ENCODE results near the gene PARD6B. TPM values are rescaled to one million over a fixed set of nuclear protein-coding genes. Genes with fewer than 3 reads are reported as not detected.
A peak's percentile ranks its signal among the peaks of the same experiment; 100 is the strongest.

Gene PARD6B
- total and polyA plus RNA-seq, 3 experiments from 2014 or later: 0.72 to 5.6 (median 5.5) TPM

GRCh38 chr20:50786703-50787102, 55.3 kb downstream of the PARD6B start:
- H3K4me1 ChIP-seq (ENCODE audit: insufficient read depth, low read length): peaks cover 12% of the 10 kb centered on the region
- H3K27me3 Mint-ChIP-seq: peaks cover 0 to under 1% of the 10 kb centered on the region in 2 donors
- no peak overlapping the region for H3K4me3 ChIP-seq (ENCODE audit: low read length)
- ChIA-PET CTCF (no interaction called here), POLR2A (no interaction called here)
- H3K27ac ChIP-seq (ENCODE audit: low read depth, low read length): no peak overlapping the region
- peaks cover 0 to 8% (median 6%) of the 10 kb centered on the region in 3 donors for H3K4me1 Mint-ChIP-seq
- no peaks in the 10 kb centered on the region for H3K27me3 ChIP-seq (ENCODE audit: insufficient read depth, low read length, poor library complexity, severe bottlenecking)
- H3K9me3 Mint-ChIP-seq: no peaks in the 10 kb centered on the region
- DNase-seq: no peak
- no peaks in the 10 kb centered on the region for H3K9me3 ChIP-seq (ENCODE audit: low read length)
- peak overlapping the region in 1 of 7 donors; percentile 19 for H3K4me3 Mint-ChIP-seq
- H3K36me3 ChIP-seq (ENCODE audit: insufficient read depth, low read length): no peaks in the 10 kb centered on the region
- H3K27ac Mint-ChIP-seq: no peak overlapping the region
- no peaks in the 10 kb centered on the region for H3K36me3 Mint-ChIP-seq

GRCh38 chr20:50787181-50787580, 55.8 kb downstream of the PARD6B start:
- no peaks in the 10 kb centered on the region for H3K27me3 ChIP-seq (ENCODE audit: insufficient read depth, low read length, poor library complexity, severe bottlenecking)
- CTCF ChIA-PET: interaction anchor here (1.2 kb wide), 1 partner anchor 8 kb away, joined by 3 read pairs; no protein-coding TSS in a partner anchor
- H3K4me1 ChIP-seq (ENCODE audit: insufficient read depth, low read length): peaks cover 12% of the 10 kb centered on the region
- Mint-ChIP-seq H3K9me3 (no peaks in the 10 kb centered on the region), H3K27ac (no peak overlapping the region), H3K4me3 (no peak overlapping the region), H3K4me1 (peaks cover 0 to 8% (median 6%) of the 10 kb centered on the region in 3 donors), H3K27me3 (no peaks in the 10 kb centered on the region), H3K36me3 (no peaks in the 10 kb centered on the region)
- POLR2A ChIA-PET: no interaction called here
- no peak for DNase-seq
- no peaks in the 10 kb centered on the region for H3K36me3 ChIP-seq (ENCODE audit: insufficient read depth, low read length)
- H3K4me3 ChIP-seq (ENCODE audit: low read length): no peak overlapping the region
- H3K27ac ChIP-seq (ENCODE audit: low read depth, low read length): no peak overlapping the region
- H3K9me3 ChIP-seq (ENCODE audit: low read length): no peaks in the 10 kb centered on the region

DNA sequence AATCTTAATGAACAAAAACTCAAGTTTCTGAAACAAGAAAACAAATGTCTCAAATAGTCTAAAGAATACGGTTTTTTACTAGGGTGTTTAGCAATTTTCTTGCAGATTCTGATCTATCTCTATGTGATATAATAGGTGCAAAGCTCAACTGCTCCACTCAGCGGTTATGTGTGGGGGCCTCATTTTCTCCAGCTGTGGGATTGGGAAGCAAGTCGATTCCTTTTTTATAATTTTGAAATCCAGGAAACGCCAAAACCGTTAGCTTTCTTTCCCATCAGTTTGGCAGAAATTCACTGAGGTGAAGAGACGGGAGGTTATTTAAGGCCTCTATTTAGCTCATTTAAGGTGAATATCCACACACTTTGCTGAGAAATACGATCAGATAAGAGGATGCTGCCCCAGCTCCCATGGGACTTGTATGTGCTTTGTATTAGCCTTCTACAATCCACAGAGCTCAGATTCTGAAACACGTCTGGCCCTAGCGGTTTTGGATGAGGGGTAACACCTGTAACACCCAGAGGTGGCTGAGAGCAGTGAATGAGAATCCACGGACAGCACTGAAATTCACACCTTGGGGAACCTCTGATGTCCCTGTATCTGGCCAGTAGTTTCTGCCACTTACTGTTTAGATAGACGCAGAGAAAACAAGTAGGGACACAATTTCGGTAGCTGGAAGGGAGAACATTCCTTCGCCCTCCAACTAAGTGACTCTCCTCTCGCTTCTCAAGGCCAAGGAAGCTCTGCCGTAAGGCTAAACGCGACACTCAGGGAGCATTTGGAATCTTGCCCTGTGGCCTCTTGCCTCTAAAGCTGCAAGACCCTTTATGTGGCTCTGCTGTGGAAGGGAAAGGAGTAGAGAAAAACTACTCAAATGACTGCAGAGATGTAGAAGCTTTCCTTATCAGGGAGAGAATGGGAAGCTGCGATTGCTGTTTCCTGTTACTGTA, 56.9 kb downstream of the PARD6B start:
- no peaks in the 10 kb centered on the region for H3K27me3 ChIP-seq (ENCODE audit: insufficient read depth, low read length, poor library complexity, severe bottlenecking)
- H3K36me3 ChIP-seq (ENCODE audit: insufficient read depth, low read length): no peaks in the 10 kb centered on the region
- Mint-ChIP-seq H3K4me3 (peak overlapping the region in 2 of 7 donors; percentile 9 to 42), H3K9me3 (no peaks in the 10 kb centered on the region), H3K4me1 (peaks cover 4 to 13% (median 6%) of the 10 kb centered on the region in 3 donors), H3K36me3 (no peaks in the 10 kb centered on the region), H3K27me3 (no peaks in the 10 kb centered on the region), H3K27ac (no peak overlapping the region)
- H3K4me3 ChIP-seq (ENCODE audit: low read length): no peak overlapping the region
- no peaks in the 10 kb centered on the region for H3K9me3 ChIP-seq (ENCODE audit: low read length)
- CTCF ChIA-PET: interaction anchor here (0.7 to 12.2 kb wide), 5 partner anchors 9 to 153 kb away, joined by 3 to 278 read pairs (median 3); partner anchors contain the start of gene ADNP
- H3K4me1 ChIP-seq (ENCODE audit: insufficient read depth, low read length): peaks cover 12% of the 10 kb centered on the region
- POLR2A ChIA-PET: interaction anchor here (0.7 kb wide), 1 partner anchor 640 kb away, joined by 3 read pairs; no protein-coding TSS in a partner anchor
- H3K27ac ChIP-seq (ENCODE audit: low read depth, low read length): no peak overlapping the region
- DNase-seq: no peak

DNA sequence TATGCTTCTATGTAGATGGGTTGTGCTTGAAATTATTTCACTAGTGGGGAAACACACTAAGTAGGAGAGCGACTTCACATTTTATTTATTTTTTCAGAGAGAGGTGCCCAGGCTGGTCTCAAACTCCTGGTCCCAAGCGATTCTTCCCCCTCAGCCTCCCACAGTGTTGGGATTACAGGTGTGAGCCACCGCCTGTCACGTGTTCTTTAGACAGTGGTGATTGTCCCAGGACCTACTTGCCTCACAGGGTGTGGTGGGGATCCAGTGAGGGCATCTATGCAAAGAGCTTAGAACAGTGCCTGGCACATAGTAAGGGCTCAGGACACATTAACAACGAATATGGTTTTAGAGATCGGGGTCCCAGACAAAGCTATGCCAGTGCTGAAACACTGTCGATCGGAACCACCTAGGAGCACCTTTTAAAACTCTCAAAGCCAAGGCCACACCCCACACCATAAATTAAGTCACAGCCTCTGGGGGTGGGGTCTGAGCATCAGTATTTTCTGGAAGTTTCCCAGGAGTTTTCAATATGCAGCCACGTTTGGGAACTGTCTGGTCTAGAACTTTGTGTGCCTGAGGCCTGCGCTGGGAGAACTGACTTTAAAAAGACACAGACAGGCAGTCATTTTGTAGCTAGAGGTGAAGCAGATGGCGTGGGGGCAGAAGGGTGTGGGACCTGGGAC, 58.7 kb downstream of the PARD6B start:
- Histone ChIP-seq H3K9me3 (ENCODE audit: low read length) (no peaks in the 10 kb centered on the region), H3K4me3 (ENCODE audit: low read length) (no peak overlapping the region), H3K27me3 (ENCODE audit: insufficient read depth, low read length, poor library complexity, severe bottlenecking) (no peaks in the 10 kb centered on the region), H3K4me1 (ENCODE audit: insufficient read depth, low read length) (peaks cover 17% of the 10 kb centered on the region), H3K36me3 (ENCODE audit: insufficient read depth, low read length) (no peaks in the 10 kb centered on the region), H3K27ac (ENCODE audit: low read depth, low read length) (peak overlapping the region; percentile 79)
- ChIA-PET CTCF (interaction anchor here (0.6 to 12.2 kb wide), 24 partner anchors 8 to 519 kb away, joined by 3 to 278 read pairs (median 5); partner anchors contain the start of genes ADNP, DPM1, MOCS3 and PARD6B), POLR2A (interaction anchor here (0.9 to 1.8 kb wide), 4 partner anchors 22 to 168 kb away, joined by 3 to 23 read pairs (median 3); partner anchors contain the start of genes ADNP, DPM1, MOCS3 and PARD6B)
- H3K27ac Mint-ChIP-seq: peak overlapping the region in 6 of 8 donors; percentile 11 to 66 (median 36)
- peak overlapping the region in 2 of 7 donors; percentile 37 to 41 for H3K4me3 Mint-ChIP-seq
- no peaks in the 10 kb centered on the region for H3K27me3 Mint-ChIP-seq
- no peak for DNase-seq
- no peaks in the 10 kb centered on the region for H3K36me3 Mint-ChIP-seq
- no peaks in the 10 kb centered on the region for H3K9me3 Mint-ChIP-seq
- peaks cover 4 to 16% (median 8%) of the 10 kb centered on the region in 3 donors for H3K4me1 Mint-ChIP-seq

DNA sequence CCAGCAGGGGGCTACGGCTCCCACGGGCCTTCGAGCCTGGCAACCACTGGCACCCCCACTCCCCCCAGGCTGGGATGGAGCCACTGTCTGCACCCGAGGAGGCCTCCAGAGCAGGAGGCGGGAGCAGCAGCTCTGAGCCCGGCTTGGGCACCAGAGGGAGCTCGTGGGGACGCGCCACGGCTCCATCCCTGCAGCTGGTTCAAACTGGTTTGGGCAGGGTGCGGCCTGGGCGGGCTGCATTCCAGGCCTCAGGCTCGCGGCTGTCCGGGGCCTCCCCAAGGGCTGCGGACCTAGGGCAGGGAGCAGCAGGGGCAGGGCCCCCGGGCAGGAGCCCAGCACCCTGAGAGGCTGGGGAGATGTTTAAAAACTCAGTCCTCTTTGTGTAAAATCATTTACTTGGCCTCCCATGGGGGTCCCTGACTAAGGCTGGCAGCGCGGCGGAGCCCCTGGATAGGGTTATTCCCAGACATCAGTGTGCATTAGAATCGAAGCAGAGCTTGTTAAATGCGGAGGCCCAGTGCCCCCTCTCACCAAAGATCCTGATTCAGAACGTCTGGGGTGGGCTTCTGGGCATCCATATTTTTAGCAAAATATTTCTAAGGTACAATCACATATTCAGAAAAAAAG, 59.4 kb downstream of the PARD6B start:
- H3K9me3 ChIP-seq (ENCODE audit: low read length): no peaks in the 10 kb centered on the region
- Mint-ChIP-seq H3K4me3 (peak overlapping the region in 2 of 7 donors; percentile 37 to 41), H3K36me3 (peaks cover 0 to 2% (median 0%) of the 10 kb centered on the region in 3 donors), H3K27ac (peak overlapping the region in 7 of 8 donors; percentile 11 to 77 (median 61)), H3K9me3 (no peaks in the 10 kb centered on the region), H3K27me3 (no peaks in the 10 kb centered on the region), H3K4me1 (peaks cover 9 to 21% (median 12%) of the 10 kb centered on the region in 3 donors)
- peaks cover 20% of the 10 kb centered on the region for H3K4me1 ChIP-seq (ENCODE audit: insufficient read depth, low read length)
- H3K27me3 ChIP-seq (ENCODE audit: insufficient read depth, low read length, poor library complexity, severe bottlenecking): no peaks in the 10 kb centered on the region
- H3K36me3 ChIP-seq (ENCODE audit: insufficient read depth, low read length): no peaks in the 10 kb centered on the region
- peak overlapping the region; percentile 55 for H3K4me3 ChIP-seq (ENCODE audit: low read length)
- POLR2A ChIA-PET: interaction anchor here (0.7 to 1.8 kb wide), 5 partner anchors 21 to 168 kb away, joined by 3 to 23 read pairs (median 3); partner anchors contain the start of genes ADNP, DPM1, MOCS3 and PARD6B
- peak; percentile 62 to 83 (median 68) for DNase-seq
- H3K27ac ChIP-seq (ENCODE audit: low read depth, low read length): peak overlapping the region; percentile 79
- CTCF ChIA-PET: interaction anchor here (0.6 to 12.2 kb wide), 28 partner anchors 8 to 523 kb away, joined by 3 to 278 read pairs (median 4); partner anchors contain the start of genes ADNP, DPM1, MOCS3 and PARD6B

- H3K36me3 ChIP-seq (ENCODE audit: insufficient read depth, low read length): no peaks in the 10 kb centered on the region
- no peaks in the 10 kb centered on the region for H3K9me3 ChIP-seq (ENCODE audit: low read length)
- H3K4me3 ChIP-seq (ENCODE audit: low read length): no peak overlapping the region
- no peaks in the 10 kb centered on the region for H3K27me3 Mint-ChIP-seq
- peak overlapping the region; percentile 53 to 87 (median 76) for H3K4me3 Mint-ChIP-seq
- peak overlapping the region in 5 of 8 donors; percentile 58 to 87 (median 78) for H3K27ac Mint-ChIP-seq
- no peaks in the 10 kb centered on the region for H3K27me3 ChIP-seq (ENCODE audit: insufficient read depth, low read length, poor library complexity, severe bottlenecking)
- no peak for DNase-seq
- H3K4me1 Mint-ChIP-seq: peaks cover 10 to 29% (median 17%) of the 10 kb centered on the region in 3 donors
- no peaks in the 10 kb centered on the region for H3K9me3 Mint-ChIP-seq
- ChIA-PET CTCF (interaction anchor here (0.9 to 12.2 kb wide), 11 partner anchors 9 to 533 kb away, joined by 3 to 278 read pairs (median 8); partner anchors contain the start of genes ADNP, DPM1 and MOCS3), POLR2A (interaction anchor here (0.6 to 2.9 kb wide), 6 partner anchors 20 to 1523 kb away, joined by 3 to 72 read pairs (median 12); partner anchors contain the start of genes ADNP, DPM1 and MOCS3)
- peaks cover 23% of the 10 kb centered on the region for H3K4me1 ChIP-seq (ENCODE audit: insufficient read depth, low read length)
- H3K36me3 Mint-ChIP-seq: peaks cover 0 to 6% (median 2%) of the 10 kb centered on the region in 3 donors
- H3K27ac ChIP-seq (ENCODE audit: low read depth, low read length): no peak overlapping the region
Observed at GRCh38 chr20:50792708-50793574, 61.6 kb downstream of the PARD6B start.
